AG10803 (cell line): ENCODE measurements around the gene GSK3A.
A peak's percentile ranks its signal among the peaks of the same experiment; 100 is the strongest.

Experiments used
- DNase-seq: peaks from one replicate; pipeline ENCODE4 v3.0.0; 2010; ENCODE audit warnings: low read depth
- H3K4me3 ChIP-seq: 2 replicates; pipeline ENCODE4 v1.5.1; 2011; ENCODE audit warnings: mild to moderate bottlenecking, low read length, control low read depth
- TF ChIP-seq, protein P1 (sequence below): conservative IDR thresholded peaks from 2 replicates; pipeline ENCODE4 v1.5.1; 2011; ENCODE audit warnings: mild to moderate bottlenecking, low read length, control low read depth, inconsistent platforms

Gene GSK3A

GRCh38 chr19:42271861-42272534 is 29.6 kb upstream of the GSK3A start:
- H3K4me3 ChIP-seq: no peak overlapping the region
- TF ChIP-seq, protein P1, sequence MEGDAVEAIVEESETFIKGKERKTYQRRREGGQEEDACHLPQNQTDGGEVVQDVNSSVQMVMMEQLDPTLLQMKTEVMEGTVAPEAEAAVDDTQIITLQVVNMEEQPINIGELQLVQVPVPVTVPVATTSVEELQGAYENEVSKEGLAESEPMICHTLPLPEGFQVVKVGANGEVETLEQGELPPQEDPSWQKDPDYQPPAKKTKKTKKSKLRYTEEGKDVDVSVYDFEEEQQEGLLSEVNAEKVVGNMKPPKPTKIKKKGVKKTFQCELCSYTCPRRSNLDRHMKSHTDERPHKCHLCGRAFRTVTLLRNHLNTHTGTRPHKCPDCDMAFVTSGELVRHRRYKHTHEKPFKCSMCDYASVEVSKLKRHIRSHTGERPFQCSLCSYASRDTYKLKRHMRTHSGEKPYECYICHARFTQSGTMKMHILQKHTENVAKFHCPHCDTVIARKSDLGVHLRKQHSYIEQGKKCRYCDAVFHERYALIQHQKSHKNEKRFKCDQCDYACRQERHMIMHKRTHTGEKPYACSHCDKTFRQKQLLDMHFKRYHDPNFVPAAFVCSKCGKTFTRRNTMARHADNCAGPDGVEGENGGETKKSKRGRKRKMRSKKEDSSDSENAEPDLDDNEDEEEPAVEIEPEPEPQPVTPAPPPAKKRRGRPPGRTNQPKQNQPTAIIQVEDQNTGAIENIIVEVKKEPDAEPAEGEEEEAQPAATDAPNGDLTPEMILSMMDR: no peak
- DNase-seq: no peak

GRCh38 chr19:42271045-42271419 is 28.6 kb upstream of the GSK3A start:
- peak overlapping the region; percentile 90 for H3K4me3 ChIP-seq
- DNase-seq: no peak
- TF ChIP-seq, protein P1: no peak

DNA sequence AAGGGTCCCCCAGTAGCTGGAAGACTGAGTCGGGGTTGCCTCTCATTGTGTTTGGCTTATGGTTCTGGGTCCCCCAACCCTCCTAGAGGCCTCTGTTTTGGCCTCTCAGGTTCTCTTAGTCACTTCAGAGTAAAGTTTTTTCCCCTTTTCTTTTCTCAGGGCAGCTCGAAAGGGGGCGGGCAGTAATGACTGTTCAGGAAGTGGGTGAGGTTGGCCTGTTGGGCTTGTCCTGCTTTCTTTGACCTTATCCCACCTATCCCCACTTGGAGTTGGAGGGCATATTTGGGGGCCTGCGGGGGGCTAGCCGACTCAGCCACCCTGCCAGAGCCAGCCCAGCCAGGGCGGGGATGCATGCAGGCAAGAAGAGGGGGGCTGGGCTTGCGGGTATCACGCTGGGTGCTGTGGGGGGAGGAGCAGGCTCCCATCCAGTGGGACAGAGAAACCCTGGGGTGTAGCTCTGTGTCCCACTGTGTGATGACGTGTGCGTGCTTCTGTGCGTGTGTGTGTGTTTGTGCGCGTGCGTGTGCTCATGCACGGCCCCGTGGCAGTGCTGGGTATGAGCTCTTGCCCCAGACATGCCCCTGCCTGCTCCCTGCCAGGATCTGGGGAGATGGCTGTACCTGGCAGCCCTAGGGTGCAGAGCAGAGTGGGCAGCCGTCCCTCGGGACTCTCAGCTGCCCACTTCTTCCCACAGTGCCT is 28.1 kb upstream of the GSK3A start:
- H3K4me3 ChIP-seq: peak overlapping the region; percentile 90
- TF ChIP-seq, protein P1: no peak
- DNase-seq: peak; percentile 91

DNA sequence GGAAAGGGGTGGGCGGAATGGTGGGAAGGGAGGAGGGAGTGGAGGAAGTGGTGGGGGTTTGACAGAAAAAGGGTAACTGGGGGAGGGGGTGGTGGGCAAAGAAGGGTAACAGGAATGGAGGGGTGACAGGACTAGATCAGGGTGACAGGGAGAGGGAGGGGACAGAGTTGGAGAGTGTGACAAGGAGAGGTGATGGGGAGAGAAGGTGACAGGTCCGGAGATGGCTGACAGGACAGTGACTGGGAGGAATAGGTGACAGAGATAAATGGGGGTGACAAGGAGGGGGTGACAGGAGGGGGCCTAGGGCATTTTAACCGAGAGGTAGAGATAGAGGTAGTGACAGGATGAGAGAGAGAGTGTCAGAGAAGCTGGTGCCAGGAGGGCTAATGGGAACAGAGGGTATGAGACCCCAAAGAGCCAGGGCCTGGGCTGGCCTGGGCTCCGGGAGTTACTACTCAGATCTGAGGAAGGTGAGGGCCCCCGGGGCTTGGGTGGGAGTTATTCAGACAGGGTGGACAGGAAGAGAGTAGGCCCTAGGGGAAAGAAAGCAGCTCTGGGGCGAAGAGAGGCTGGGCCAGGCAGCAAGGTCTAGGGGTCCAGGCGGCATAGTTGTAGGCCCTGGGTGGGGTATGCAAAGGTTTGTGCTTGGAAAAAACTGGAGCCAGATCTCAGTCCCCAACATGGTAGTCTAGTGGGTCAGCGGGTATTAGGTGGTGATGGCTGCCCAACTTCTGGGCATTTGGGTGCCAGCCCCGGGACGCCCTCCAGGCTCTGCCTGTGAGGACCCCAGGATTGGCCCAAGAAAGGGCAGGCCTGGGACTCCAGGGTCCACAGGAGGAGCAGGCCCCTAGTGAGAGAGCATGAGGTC is 27.3 kb upstream of the GSK3A start:
- H3K4me3 ChIP-seq: peak overlapping the region; percentile 90
- TF ChIP-seq, protein P1: no peak

DNA sequence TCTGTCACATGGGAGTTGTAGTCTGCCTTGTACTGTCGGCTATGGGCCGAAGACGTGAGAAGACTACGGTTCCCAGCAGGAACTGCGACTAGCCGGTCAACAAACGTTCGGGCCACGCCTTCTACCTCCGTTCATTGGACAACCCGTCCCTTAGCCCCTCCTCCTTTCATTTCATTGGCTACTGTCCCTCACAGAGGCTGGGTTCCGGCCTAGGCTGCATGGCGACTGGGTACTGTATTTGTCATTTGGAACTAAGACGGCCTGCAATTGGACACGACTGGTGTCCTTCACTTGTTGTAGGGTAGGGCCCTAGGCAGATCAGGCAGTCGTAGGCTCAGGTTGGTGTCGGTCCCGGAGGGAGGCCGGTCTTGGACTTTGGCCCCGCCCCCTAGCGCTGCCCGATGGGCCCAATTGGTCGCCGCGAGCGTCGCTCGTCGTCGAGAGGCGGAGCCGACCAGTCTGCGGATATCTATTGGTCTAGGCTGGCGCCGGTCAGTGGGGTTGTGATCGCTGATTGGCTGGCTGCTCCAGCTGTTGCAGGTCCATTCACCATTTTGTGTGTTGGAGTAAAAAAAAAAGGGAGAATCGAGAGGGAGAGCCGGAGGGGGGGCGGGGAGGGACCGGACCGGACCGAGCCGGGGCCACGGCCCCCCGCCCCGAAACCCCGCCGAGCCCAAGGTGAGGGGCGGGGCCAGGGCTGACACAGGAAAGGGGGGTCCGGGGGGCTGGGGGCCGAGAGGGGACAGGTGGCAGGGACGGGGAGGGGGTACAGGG is 26.5 kb upstream of the GSK3A start, which contains the start of gene CIC:
Gene CIC (plus strand): TSS at position 549 of the 774 bp plus-strand sequence. CDS start 2,532 bp downstream, outside the sequence.
- TF ChIP-seq, protein P1: no peak
- peak; percentile 100 for DNase-seq
- peak within 1 kb of the TSS; percentile 93 for H3K4me3 ChIP-seq

More for the DNA sequence above, 27.3 kb upstream of the GSK3A start:
- no peak for DNase-seq

DNA sequence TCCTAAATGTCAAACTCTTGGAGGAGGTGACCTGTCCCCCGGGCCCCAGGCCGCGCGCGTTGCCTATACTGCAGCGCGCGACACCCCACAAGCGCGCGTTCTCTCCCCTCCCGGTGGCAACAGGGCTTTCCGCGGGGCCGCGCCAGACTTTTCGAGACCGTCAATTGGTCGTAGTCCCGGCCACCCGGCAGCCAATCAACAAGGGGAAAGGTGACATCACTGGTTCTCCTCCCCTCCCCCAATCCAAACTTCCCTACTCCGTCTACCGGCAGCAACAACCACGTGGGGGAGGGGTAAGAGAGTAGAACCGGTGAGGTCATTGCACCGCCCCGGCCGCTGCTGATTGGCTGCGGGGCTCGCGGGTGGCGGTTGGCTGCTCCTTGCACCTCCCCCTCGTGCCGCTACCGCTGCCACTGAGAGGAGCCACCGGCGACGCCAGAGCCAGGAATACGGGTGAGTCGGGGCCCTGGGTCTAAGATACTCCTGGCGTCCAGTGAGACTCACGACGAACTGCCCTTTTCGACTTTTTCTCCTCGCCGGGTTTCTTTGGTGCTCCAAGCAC is 25.8 kb upstream of the GSK3A start:
- DNase-seq: peak; percentile 99
- peak overlapping the region; percentile 93 for H3K4me3 ChIP-seq
- TF ChIP-seq, protein P1: no peak
